GM23338 (cell line): ENCODE measurements around the gene KRTAP10-6.

ENCODE experiments used
- CTCF ChIP-seq, 2 experiments: fragments of 200-600 bp in 1 of 2; sonication (generic) in 1 of 2; conservative IDR thresholded peaks; 2 replicates each; pipeline versions ENCODE4 v1.5.1 to v1.6.1; 2016 to 2017; ENCODE audit warnings: antibody characterized with exemption in 2 of 2, low read depth in 2 of 2, mild to moderate bottlenecking in 2 of 2, moderate library complexity in 1 of 2
- EZH2 ChIP-seq: fragments of 200-600 bp; sonication (generic); IDR thresholded peaks from one replicate; pipeline ENCODE4 v1.8.0; 2017; ENCODE audit warnings: antibody characterized with exemption, mild to moderate bottlenecking, low read depth; ENCODE audit not compliant: unreplicated experiment
- EZH2phosphoT487 ChIP-seq: fragments of 200-600 bp; sonication (generic); IDR thresholded peaks from one replicate; pipeline ENCODE4 v1.8.1; 2018; ENCODE audit warnings: antibody characterized with exemption; ENCODE audit not compliant: unreplicated experiment
- JUNB ChIP-seq: IDR thresholded peaks from one replicate; pipeline ENCODE4 v1.6.1; 2016; ENCODE audit warnings: antibody characterized with exemption; ENCODE audit not compliant: unreplicated experiment
- NANOG ChIP-seq: IDR thresholded peaks from 2 replicates; pipeline ENCODE4 v1.6.1; 2016; ENCODE audit warnings: antibody characterized with exemption, borderline replicate concordance
- POLR2AphosphoS5 ChIP-seq: IDR thresholded peaks from 2 replicates; pipeline ENCODE4 v1.6.1; 2016; ENCODE audit warnings: antibody characterized with exemption, low read depth

GRCh38 chr21:44575307-44576024 is 16.8 kb downstream of the KRTAP10-6 start:
- TF ChIP-seq CTCF (conservative IDR thresholded peaks at IDR 0.05; ENCODE audit: low read depth in 2 of 2) (no peak), EZH2 (no peak), POLR2AphosphoS5 (no peak), JUNB (no peak), NANOG (no peak), EZH2phosphoT487 (no peak)
